Activated naive CD8-positive, alpha-beta T cell treated with anti-CD3 and anti-CD28 coated beads for 36 hours (primary cell): ENCODE results near the gene KIAA1755. TPM values are rescaled to one million over a fixed set of nuclear protein-coding genes. Genes with fewer than 3 reads are reported as not detected.

Experiments used
- DNase-seq: peaks from one replicate; pipeline ENCODE4 v3.0.0; 2021
- H3K27ac Mint-ChIP-seq: one replicate; pipeline ENCODE4 v1.8.0; 2022; ENCODE audit warnings: mild to moderate bottlenecking, moderate library complexity, mixed read lengths
- H3K27me3 Mint-ChIP-seq: one replicate; pipeline ENCODE4 v1.8.0; 2022; ENCODE audit warnings: mild to moderate bottlenecking, mixed read lengths
- H3K36me3 Mint-ChIP-seq: one replicate; pipeline ENCODE4 v1.8.0; 2021; ENCODE audit warnings: mild to moderate bottlenecking, mixed read lengths
- H3K4me1 Mint-ChIP-seq: one replicate; pipeline ENCODE4 v1.8.0; 2021; ENCODE audit warnings: mixed read lengths
- H3K4me3 Mint-ChIP-seq: one replicate; pipeline ENCODE4 v1.8.0; 2022; ENCODE audit warnings: mild to moderate bottlenecking, moderate library complexity, mixed read lengths
- H3K9me3 Mint-ChIP-seq: one replicate; pipeline ENCODE4 v1.8.0; 2022; ENCODE audit warnings: mixed read lengths
- total RNA-seq, 2 experiments: library from RNA; stranded (reverse); gene quantifications; one replicate each; pipeline ENCODE4 v1.2.3, GENCODE V29; 2021

KIAA1755 gene
- total RNA-seq, 2 experiments from 2014 or later: not detected

DNA sequence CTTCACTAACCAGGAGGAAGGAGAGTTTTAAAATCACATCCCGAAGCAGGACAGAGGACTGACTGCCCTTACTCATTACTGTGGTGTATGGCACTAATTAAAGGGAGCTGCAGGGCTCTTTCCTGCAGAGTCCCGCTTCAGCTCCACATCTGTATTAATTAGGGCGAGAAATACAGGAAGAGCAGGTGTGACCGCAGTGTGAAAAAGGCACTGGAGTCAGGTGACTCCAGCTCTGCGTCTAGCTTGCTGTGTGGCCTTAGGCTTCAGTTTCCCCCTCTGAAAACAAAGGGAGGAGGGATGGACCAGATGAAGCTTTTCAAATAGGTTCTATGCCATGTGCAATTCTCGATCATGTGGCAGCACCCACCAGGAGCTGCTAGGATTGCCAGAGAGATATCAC, 34.0 kb downstream of the KIAA1755 start:
- no peak overlapping the region for H3K27ac Mint-ChIP-seq
- H3K9me3 Mint-ChIP-seq: no peaks in the 10 kb centered on the region
- H3K36me3 Mint-ChIP-seq: no peaks in the 10 kb centered on the region
- peaks cover 15% of the 10 kb centered on the region for H3K27me3 Mint-ChIP-seq
- no peak overlapping the region for H3K4me3 Mint-ChIP-seq
- no peak for DNase-seq
- H3K4me1 Mint-ChIP-seq: no peaks in the 10 kb centered on the region

DNA sequence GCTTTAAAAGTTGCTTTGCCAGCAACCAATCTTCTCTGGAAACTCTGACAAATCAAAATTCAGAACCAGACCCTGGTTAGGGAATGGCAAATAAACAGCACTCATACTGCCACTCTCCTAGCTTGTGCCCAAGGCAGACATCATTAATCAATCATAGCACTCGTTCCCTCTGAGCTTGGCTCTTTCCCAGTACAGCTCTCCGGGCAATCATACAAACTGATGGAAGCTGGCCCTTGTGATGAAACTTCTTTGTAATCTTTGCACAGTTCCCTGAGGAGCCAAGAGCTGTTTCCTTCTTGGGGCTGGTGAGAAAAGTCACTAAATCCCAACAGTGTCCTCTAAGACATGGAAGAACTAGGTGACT, 34.7 kb downstream of the KIAA1755 start:
- H3K4me3 Mint-ChIP-seq: no peak overlapping the region
- DNase-seq: no peak
- H3K27ac Mint-ChIP-seq: no peak overlapping the region
- no peaks in the 10 kb centered on the region for H3K36me3 Mint-ChIP-seq
- H3K4me1 Mint-ChIP-seq: peaks cover 3% of the 10 kb centered on the region
- H3K27me3 Mint-ChIP-seq: peaks cover 12% of the 10 kb centered on the region
- H3K9me3 Mint-ChIP-seq: no peaks in the 10 kb centered on the region

DNA sequence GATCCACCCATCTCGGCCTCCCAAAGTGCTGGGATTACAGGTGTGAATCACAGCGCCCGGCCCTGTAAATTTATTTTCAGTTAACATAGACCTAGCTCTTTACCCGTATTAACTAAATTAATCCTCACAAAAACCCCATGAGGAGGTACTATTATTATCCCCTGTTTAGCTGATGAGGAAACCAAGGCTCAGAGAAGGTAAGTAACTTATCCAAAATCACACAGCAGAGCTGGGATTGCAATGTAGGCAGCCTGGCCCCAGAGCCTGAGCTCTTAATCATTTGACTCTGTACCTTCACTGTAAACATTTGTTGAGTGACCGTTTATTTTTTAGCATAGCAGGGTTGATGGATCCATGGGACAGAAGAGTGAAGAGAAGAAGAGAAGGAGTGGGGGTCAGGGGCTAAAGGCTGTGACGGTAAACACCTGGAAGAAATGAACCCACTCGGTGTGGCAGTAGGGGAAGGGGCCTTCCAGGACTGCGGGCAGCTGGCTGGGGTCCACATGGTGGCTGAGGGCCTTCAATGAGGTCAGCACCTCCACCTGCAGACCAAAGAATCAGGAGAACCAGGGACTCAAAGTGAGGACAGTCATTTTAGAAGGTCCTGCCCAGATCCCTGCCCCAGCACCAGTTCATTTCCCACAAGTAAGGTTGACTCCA, 35.2 kb downstream of the KIAA1755 start:
- H3K27ac Mint-ChIP-seq: no peak overlapping the region
- no peak overlapping the region for H3K4me3 Mint-ChIP-seq
- no peaks in the 10 kb centered on the region for H3K9me3 Mint-ChIP-seq
- peaks cover 12% of the 10 kb centered on the region for H3K27me3 Mint-ChIP-seq
- H3K4me1 Mint-ChIP-seq: peaks cover 5% of the 10 kb centered on the region
- DNase-seq: no peak
- no peaks in the 10 kb centered on the region for H3K36me3 Mint-ChIP-seq

DNA sequence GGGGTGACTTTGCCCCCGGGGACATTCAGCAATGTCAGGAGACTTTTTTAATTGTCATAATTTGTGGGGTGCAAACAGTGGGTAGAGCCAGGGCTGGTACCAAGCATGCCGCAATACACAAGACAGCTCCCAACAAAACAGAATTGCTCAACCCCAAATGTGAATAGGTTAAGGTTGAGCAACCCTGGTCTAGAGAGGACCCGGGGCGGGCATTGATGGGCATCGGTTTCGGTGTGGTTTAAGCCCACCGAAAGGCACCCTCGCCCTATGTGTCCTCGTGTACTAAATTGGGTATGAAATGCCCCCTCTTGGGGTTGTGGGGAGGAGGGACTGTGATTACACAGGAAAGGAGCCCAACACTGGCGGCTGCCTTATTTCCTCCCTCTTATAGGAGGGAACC, 36.0 kb downstream of the KIAA1755 start:
- Mint-ChIP-seq H3K27ac (no peak overlapping the region), H3K4me3 (no peak overlapping the region), H3K4me1 (peaks cover 5% of the 10 kb centered on the region), H3K36me3 (no peaks in the 10 kb centered on the region), H3K27me3 (peaks cover 7% of the 10 kb centered on the region), H3K9me3 (no peaks in the 10 kb centered on the region)
- no peak for DNase-seq

DNA sequence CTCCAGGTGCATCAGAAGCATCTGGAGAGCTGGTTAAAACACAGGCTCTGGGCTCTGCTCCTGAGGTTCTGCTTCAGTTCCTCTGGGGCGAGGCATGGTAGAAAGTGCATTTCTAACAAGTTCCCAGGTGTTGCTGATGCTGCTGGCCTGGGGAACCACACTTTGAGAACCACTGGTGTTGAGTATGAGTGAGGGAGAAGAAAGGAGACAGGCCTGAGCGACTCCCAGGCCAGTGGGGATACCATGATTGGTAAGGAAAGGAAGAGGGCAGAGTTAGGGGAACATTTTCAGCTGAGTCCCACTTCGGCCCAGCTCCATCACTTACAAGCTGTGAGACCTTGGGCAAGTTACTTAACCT, 36.8 kb downstream of the KIAA1755 start:
- no peak overlapping the region for H3K4me3 Mint-ChIP-seq
- H3K9me3 Mint-ChIP-seq: no peaks in the 10 kb centered on the region
- DNase-seq: no peak
- H3K27ac Mint-ChIP-seq: no peak overlapping the region
- peaks cover 5% of the 10 kb centered on the region for H3K4me1 Mint-ChIP-seq
- peaks cover 7% of the 10 kb centered on the region for H3K27me3 Mint-ChIP-seq
- no peaks in the 10 kb centered on the region for H3K36me3 Mint-ChIP-seq

DNA sequence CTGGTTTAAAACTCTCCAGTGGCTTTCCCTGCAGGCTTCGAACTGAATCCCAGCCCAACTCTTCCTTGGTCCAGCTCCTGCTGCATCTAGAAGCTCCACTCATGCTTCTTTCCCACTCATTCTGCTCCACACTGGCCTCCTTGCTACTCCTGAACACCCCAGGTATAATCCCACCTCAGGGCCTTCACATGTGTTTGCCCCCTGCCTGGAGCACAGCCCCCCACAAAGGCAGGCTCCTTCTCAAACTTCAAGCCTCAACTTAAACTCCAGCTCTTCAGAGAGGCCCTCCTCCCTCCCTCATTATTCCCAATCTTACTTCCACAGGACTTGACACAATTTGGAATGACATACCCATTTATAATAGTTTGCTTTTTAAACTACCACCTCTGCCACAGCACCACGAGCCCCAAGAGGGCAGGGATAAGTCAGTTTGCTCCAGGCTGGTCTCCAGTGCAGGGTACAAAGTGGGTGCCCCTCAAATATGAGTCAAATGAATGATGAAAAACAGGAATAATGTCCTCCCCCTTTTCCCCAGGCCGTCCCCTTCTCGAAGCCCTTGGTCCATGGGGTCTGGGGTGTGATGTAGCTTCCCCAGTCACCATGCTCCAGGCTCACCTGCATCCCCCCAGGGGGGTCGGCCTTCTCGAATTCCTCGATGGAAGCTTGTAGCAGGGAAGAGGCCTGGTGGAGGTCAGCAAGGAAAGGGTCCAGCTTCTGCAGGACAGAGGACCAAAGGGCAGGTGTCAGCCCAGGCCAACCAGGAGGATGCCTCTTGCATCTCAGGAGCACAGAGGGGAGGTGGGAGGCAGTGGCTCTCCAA, 37.4 kb downstream of the KIAA1755 start:
- Mint-ChIP-seq H3K36me3 (no peaks in the 10 kb centered on the region), H3K9me3 (no peaks in the 10 kb centered on the region), H3K27ac (no peak overlapping the region), H3K4me3 (no peak overlapping the region), H3K4me1 (peaks cover 5% of the 10 kb centered on the region), H3K27me3 (peaks cover 7% of the 10 kb centered on the region)
- no peak for DNase-seq

- peak; percentile 48 for DNase-seq
- peaks cover 7% of the 10 kb centered on the region for H3K27me3 Mint-ChIP-seq
- H3K27ac Mint-ChIP-seq: no peak overlapping the region
- H3K4me1 Mint-ChIP-seq: peaks cover 5% of the 10 kb centered on the region
- H3K9me3 Mint-ChIP-seq: no peaks in the 10 kb centered on the region
- H3K36me3 Mint-ChIP-seq: no peaks in the 10 kb centered on the region
- H3K4me3 Mint-ChIP-seq: no peak overlapping the region
Observed at GRCh38 chr20:38222231-38222922, 38.2 kb downstream of the KIAA1755 start.

DNA sequence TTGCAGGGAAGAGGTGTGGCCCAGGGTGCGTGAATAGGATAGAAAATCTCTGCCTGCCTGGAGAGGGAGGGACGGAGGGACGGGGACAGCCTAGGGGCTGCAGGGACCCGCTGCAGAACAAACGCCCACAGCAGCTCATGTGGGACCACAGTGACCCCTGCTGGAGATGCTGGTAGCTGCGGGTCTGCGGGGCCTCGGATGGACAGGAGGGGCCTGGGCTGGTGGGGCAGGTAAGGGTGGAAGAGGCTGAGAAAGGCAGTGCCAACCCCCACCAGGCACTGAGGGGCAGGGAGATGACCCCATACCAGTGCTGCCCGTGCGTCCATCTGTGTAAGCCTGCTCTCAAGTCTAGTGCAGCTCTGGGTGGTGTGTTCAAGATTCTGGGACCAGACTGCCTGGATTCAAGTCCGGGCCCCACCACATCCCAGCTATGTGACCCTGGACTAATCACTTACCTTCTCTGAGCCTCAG, 39.4 kb downstream of the KIAA1755 start:
- H3K9me3 Mint-ChIP-seq: no peaks in the 10 kb centered on the region
- H3K27me3 Mint-ChIP-seq: peaks cover 7% of the 10 kb centered on the region
- DNase-seq: peak; percentile 69
- H3K36me3 Mint-ChIP-seq: no peaks in the 10 kb centered on the region
- no peak overlapping the region for H3K4me3 Mint-ChIP-seq
- H3K4me1 Mint-ChIP-seq: peaks cover 5% of the 10 kb centered on the region
- no peak overlapping the region for H3K27ac Mint-ChIP-seq

DNA sequence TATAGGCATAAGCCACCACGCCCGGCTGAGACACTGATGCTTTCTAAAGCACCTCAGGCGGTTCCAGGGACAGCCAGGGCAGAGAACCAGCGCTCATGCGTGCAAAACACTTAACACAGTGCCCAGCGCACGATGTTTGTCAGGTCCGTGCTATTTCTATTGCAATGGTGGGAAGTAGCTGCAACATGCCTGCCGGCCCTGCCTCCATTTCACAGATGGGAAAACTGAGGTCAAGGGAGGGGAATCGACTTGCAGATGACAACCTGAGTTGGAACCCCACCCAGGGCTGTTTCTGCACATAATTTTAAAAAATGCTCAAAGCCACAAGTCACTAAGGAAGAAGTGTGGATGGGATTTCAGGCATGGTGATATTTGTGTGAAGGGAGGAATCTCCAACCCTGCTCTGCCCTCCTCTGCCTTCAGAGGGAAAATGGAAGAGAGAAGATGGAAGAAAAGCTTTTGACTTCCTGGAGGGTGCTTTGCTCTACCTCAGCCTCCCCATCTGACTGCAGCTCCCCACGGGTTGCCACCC, 39.9 kb downstream of the KIAA1755 start:
- no peaks in the 10 kb centered on the region for H3K36me3 Mint-ChIP-seq
- no peak for DNase-seq
- H3K4me3 Mint-ChIP-seq: no peak overlapping the region
- H3K27ac Mint-ChIP-seq: no peak overlapping the region
- H3K4me1 Mint-ChIP-seq: peaks cover 5% of the 10 kb centered on the region
- peaks cover 7% of the 10 kb centered on the region for H3K27me3 Mint-ChIP-seq
- H3K9me3 Mint-ChIP-seq: no peaks in the 10 kb centered on the region

- Mint-ChIP-seq H3K27me3 (peaks cover 7% of the 10 kb centered on the region), H3K4me1 (peaks cover 5% of the 10 kb centered on the region), H3K9me3 (no peaks in the 10 kb centered on the region), H3K4me3 (no peak overlapping the region), H3K27ac (no peak overlapping the region), H3K36me3 (no peaks in the 10 kb centered on the region)
- DNase-seq: no peak
Observed at GRCh38 chr20:38219006-38219950, 41.3 kb downstream of the KIAA1755 start.

DNA sequence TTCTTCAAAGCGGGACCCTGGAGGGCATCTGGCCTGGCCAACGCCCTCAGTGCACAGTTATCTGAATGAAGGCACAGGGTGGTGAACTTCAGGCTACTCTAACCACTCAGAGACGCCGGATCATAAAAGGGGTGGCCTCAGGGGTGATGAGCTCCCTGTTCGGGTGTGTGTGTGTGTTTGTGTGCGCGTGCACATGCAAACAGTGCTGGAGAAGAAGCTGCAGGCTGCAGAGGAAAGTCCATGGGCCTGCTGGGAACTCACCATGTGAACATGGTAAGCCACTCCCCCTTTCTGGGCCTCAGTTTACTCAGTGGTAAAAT, 42.0 kb downstream of the KIAA1755 start:
- DNase-seq: no peak
- H3K4me1 Mint-ChIP-seq: peaks cover 5% of the 10 kb centered on the region
- no peaks in the 10 kb centered on the region for H3K36me3 Mint-ChIP-seq
- H3K27ac Mint-ChIP-seq: no peak overlapping the region
- peaks cover 7% of the 10 kb centered on the region for H3K27me3 Mint-ChIP-seq
- H3K4me3 Mint-ChIP-seq: no peak overlapping the region
- no peaks in the 10 kb centered on the region for H3K9me3 Mint-ChIP-seq

DNA sequence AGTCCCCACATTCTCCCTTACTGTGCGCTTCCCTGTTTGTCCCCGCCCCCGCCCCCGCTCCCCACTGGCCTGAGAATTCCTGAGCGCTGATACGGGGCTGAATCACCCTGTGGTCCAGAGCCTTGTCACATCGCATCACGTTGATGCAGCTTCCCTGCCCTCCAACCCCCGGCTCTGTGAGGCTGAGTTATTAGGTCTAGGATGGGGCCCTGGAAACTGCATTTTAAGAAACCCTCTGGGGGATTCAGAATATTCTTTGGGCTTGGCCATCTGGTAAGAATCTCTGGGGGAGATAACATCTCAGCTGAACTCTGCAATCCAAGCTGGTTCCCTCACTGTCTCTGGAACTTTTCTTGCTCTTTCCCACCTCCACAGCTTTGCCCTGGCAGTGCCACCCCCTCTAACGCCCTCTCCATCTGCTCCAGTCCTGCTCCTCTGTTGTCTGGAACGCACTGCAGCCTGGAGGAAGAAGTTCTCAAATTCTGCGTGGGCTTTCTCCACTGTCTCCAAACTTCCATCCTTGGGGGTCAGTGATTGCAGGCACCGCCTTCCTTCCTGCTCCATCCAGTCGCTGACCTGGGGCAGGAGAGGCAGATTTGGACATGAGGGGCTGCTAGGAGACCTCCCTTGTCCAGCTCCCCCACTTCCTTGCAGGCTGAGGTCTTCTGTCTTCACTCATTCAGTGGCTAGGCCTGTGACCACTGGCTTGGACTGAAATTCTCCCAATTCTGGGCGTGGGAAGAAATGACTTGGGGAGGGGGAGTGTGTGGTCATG, 42.6 kb downstream of the KIAA1755 start:
- no peak overlapping the region for H3K27ac Mint-ChIP-seq
- H3K4me3 Mint-ChIP-seq: no peak overlapping the region
- no peak for DNase-seq
- H3K4me1 Mint-ChIP-seq: peaks cover 5% of the 10 kb centered on the region
- no peaks in the 10 kb centered on the region for H3K9me3 Mint-ChIP-seq
- H3K27me3 Mint-ChIP-seq: peaks cover 7% of the 10 kb centered on the region
- H3K36me3 Mint-ChIP-seq: no peaks in the 10 kb centered on the region

- Mint-ChIP-seq H3K27ac (no peak overlapping the region), H3K4me3 (no peak overlapping the region), H3K9me3 (no peaks in the 10 kb centered on the region), H3K27me3 (peaks cover 7% of the 10 kb centered on the region), H3K36me3 (no peaks in the 10 kb centered on the region), H3K4me1 (peaks cover 5% of the 10 kb centered on the region)
- DNase-seq: no peak
Observed at GRCh38 chr20:38216746-38217595, 43.6 kb downstream of the KIAA1755 start.
